ENCODE results near the gene CCL26.
"Not testable (repeated sequence)": the region's sequence is repeated elsewhere in the genome, so short reads cannot be mapped to it uniquely, and the experiment has no call there.

Gene CCL26

GRCh38 chr7:75738975-75739795, 32.8 kb downstream of the CCL26 start:
- DNase-seq (ENCODE audit: low read depth), result peak; percentile 99

GRCh38 chr7:75738604-75738974, 33.4 kb downstream of the CCL26 start, which contains the start of gene HIP1:
TSS of gene HIP1 (minus strand) at chr7:75738941. CDS start at chr7:75738920, 21 bp downstream.
- DNase-seq (ENCODE audit: low read depth), result no peak

- no peak for DNase-seq (ENCODE audit: low read depth)
Measured at GRCh38 chr7:75737856-75738603, 34.0 kb downstream of the CCL26 start.

GRCh38 chr7:75735581-75736350, 36.2 kb downstream of the CCL26 start:
- no peak for DNase-seq (ENCODE audit: low read depth)

- no peak for DNase-seq (ENCODE audit: low read depth)
Measured at GRCh38 chr7:75734586-75735458, 37.2 kb downstream of the CCL26 start.

- no peak for DNase-seq (ENCODE audit: low read depth)
Measured at GRCh38 chr7:75732764-75733630, 39.0 kb downstream of the CCL26 start.

- no peak for DNase-seq (ENCODE audit: low read depth)
Measured at GRCh38 chr7:75732016-75732521, 39.9 kb downstream of the CCL26 start.

GRCh38 chr7:75729851-75730274, 42.1 kb downstream of the CCL26 start:
- DNase-seq (ENCODE audit: low read depth), result no peak

GRCh38 chr7:75727881-75728593, 44.0 kb downstream of the CCL26 start:
- DNase-seq (ENCODE audit: low read depth), result peak; percentile 24

GRCh38 chr7:75727351-75727750, 44.7 kb downstream of the CCL26 start:
- DNase-seq (ENCODE audit: low read depth), result not testable (repeated sequence)

- DNase-seq (ENCODE audit: low read depth), result no peak
Measured at GRCh38 chr7:75725306-75725705, 46.7 kb downstream of the CCL26 start.

- DNase-seq (ENCODE audit: low read depth), result no peak
Measured at GRCh38 chr7:75723444-75723843, 48.6 kb downstream of the CCL26 start.

GRCh38 chr7:75722373-75722772, 49.6 kb downstream of the CCL26 start:
- no peak for DNase-seq (ENCODE audit: low read depth)

- not testable (repeated sequence) for DNase-seq (ENCODE audit: low read depth)
Measured at GRCh38 chr7:75721922-75722321, 50.1 kb downstream of the CCL26 start.

GRCh38 chr7:75721426-75721825, 50.6 kb downstream of the CCL26 start:
- no peak for DNase-seq (ENCODE audit: low read depth)

- DNase-seq (ENCODE audit: low read depth), result no peak
Measured at GRCh38 chr7:75719626-75720025, 52.4 kb downstream of the CCL26 start.

Data from activated gamma-delta T cell treated with anti-CD3 and anti-CD28 coated beads, Interleukin-2, amount 50 U/mL, for 16 hours (primary cell).